Keratinocyte (primary cell): ENCODE results near the gene GSC2.

Experiments used
- CTCF ChIP-seq, 3 experiments: IDR thresholded peaks in 1 of 3; conservative IDR thresholded peaks in 1 of 3; optimal IDR thresholded peaks in 1 of 3; 2 replicates in 2 of 3; 3 replicates in 1 of 3; pipeline versions ENCODE3 to v1.5.1; 2011; ENCODE audit warnings: low read length in 3 of 3, mild to moderate bottlenecking in 3 of 3, moderate library complexity in 2 of 3, control low read depth in 1 of 3, inconsistent platforms in 1 of 3; ENCODE audit not compliant: insufficient read depth in 2 of 3; ENCODE audit errors: extremely low read depth in 1 of 3
- EZH2 ChIP-seq: IDR thresholded peaks from one replicate; pipeline ENCODE4 v1.6.1; 2012; ENCODE audit warnings: inconsistent platforms, mild to moderate bottlenecking, low read length, moderate library complexity

GRCh38 chr22:19181786-19182471 lies 31.8 kb upstream of the GSC2 start:
- TF ChIP-seq CTCF (optimal IDR thresholded peaks at IDR 0.05 in 1 of 3, IDR thresholded peaks at IDR 0.05 in 1 of 3, conservative IDR thresholded peaks at IDR 0.05 in 1 of 3; ENCODE audit: extremely low read depth in 1 of 3, insufficient read depth in 2 of 3, low read length in 3 of 3) (no peak), EZH2 (no peak)
